ENCODE measurements around the gene TGFB3. TPM values are rescaled to one million over a fixed set of nuclear protein-coding genes. Genes with fewer than 3 reads are reported as not detected.
A peak's percentile ranks its signal among the peaks of the same experiment; 100 is the strongest.

Gene TGFB3
- total RNA-seq, 1 donor from 2014 or later: 3.9 TPM

GRCh38 chr14:76002383-76002782 lies 20.6 kb upstream of the TGFB3 start:
- Mint-ChIP-seq H3K4me1 (ENCODE audit: low read depth) (no peaks in the 10 kb centered on the region), H3K4me3 (ENCODE audit: low read depth) (no peak overlapping the region), H3K9me3 (peaks cover 14% of the 10 kb centered on the region), H3K27ac (no peak overlapping the region), H3K36me3 (ENCODE audit: low read depth) (peaks cover 13% of the 10 kb centered on the region), H3K27me3 (ENCODE audit: low read depth) (no peaks in the 10 kb centered on the region)
- no peak for DNase-seq (ENCODE audit: low spot score)
- intact Hi-C loops (cut with micrococcal nuclease): no loop called here

- H3K27ac Mint-ChIP-seq: no peak overlapping the region
- peaks cover 9% of the 10 kb centered on the region for H3K9me3 Mint-ChIP-seq
- H3K4me3 Mint-ChIP-seq (ENCODE audit: low read depth): no peak overlapping the region
- peaks cover 13% of the 10 kb centered on the region for H3K36me3 Mint-ChIP-seq (ENCODE audit: low read depth)
- H3K27me3 Mint-ChIP-seq (ENCODE audit: low read depth): no peaks in the 10 kb centered on the region
- DNase-seq (ENCODE audit: low spot score): no peak
- H3K4me1 Mint-ChIP-seq (ENCODE audit: low read depth): no peaks in the 10 kb centered on the region
- intact Hi-C loops (cut with micrococcal nuclease): no loop called here
These were observed 17.9 kb upstream of the TGFB3 start for GRCh38 chr14:75999511-76000190.

GRCh38 chr14:75996488-75996887 lies 14.7 kb upstream of the TGFB3 start:
- Mint-ChIP-seq H3K4me3 (ENCODE audit: low read depth) (no peak overlapping the region), H3K36me3 (ENCODE audit: low read depth) (peaks cover 6% of the 10 kb centered on the region), H3K27me3 (ENCODE audit: low read depth) (no peaks in the 10 kb centered on the region), H3K4me1 (ENCODE audit: low read depth) (peaks cover 9% of the 10 kb centered on the region), H3K9me3 (no peaks in the 10 kb centered on the region), H3K27ac (no peak overlapping the region)
- intact Hi-C loops (cut with micrococcal nuclease): no loop called here
- DNase-seq (ENCODE audit: low spot score): no peak

- H3K9me3 Mint-ChIP-seq: no peaks in the 10 kb centered on the region
- H3K27ac Mint-ChIP-seq: no peak overlapping the region
- no peaks in the 10 kb centered on the region for H3K36me3 Mint-ChIP-seq (ENCODE audit: low read depth)
- no peak overlapping the region for H3K4me3 Mint-ChIP-seq (ENCODE audit: low read depth)
- H3K27me3 Mint-ChIP-seq (ENCODE audit: low read depth): no peaks in the 10 kb centered on the region
- DNase-seq (ENCODE audit: low spot score): no peak
- intact Hi-C loops (cut with micrococcal nuclease): no loop called here
- H3K4me1 Mint-ChIP-seq (ENCODE audit: low read depth): peaks cover 9% of the 10 kb centered on the region
These were observed 13.7 kb upstream of the TGFB3 start for GRCh38 chr14:75995372-75996041.

- Mint-ChIP-seq H3K9me3 (no peaks in the 10 kb centered on the region), H3K4me3 (ENCODE audit: low read depth) (no peak overlapping the region)
- intact Hi-C loops (cut with micrococcal nuclease): no loop called here
These were observed 11.8 kb upstream of the TGFB3 start for GRCh38 chr14:75993567-75994041.

GRCh38 chr14:75991753-75992152 lies 10.0 kb upstream of the TGFB3 start:
- Mint-ChIP-seq H3K9me3 (no peaks in the 10 kb centered on the region), H3K27ac (no peak overlapping the region), H3K4me1 (ENCODE audit: low read depth) (peaks cover 9% of the 10 kb centered on the region), H3K27me3 (ENCODE audit: low read depth) (no peaks in the 10 kb centered on the region), H3K4me3 (ENCODE audit: low read depth) (no peak overlapping the region), H3K36me3 (ENCODE audit: low read depth) (no peaks in the 10 kb centered on the region)
- DNase-seq (ENCODE audit: low spot score): no peak
- intact Hi-C loops (cut with micrococcal nuclease): no loop called here

More at GRCh38 chr14:75993567-75994041, 11.8 kb upstream of the TGFB3 start:
- peaks cover 9% of the 10 kb centered on the region for H3K4me1 Mint-ChIP-seq (ENCODE audit: low read depth)
- H3K27ac Mint-ChIP-seq: no peak overlapping the region
- DNase-seq (ENCODE audit: low spot score): no peak
- no peaks in the 10 kb centered on the region for H3K36me3 Mint-ChIP-seq (ENCODE audit: low read depth)
- H3K27me3 Mint-ChIP-seq (ENCODE audit: low read depth): no peaks in the 10 kb centered on the region

- DNase-seq (ENCODE audit: low spot score): no peak
- Mint-ChIP-seq H3K36me3 (ENCODE audit: low read depth) (no peaks in the 10 kb centered on the region), H3K27ac (no peak overlapping the region), H3K27me3 (ENCODE audit: low read depth) (peaks cover 3% of the 10 kb centered on the region), H3K9me3 (no peaks in the 10 kb centered on the region), H3K4me1 (ENCODE audit: low read depth) (peaks cover 19% of the 10 kb centered on the region), H3K4me3 (ENCODE audit: low read depth) (no peak overlapping the region)
- intact Hi-C loops (cut with micrococcal nuclease): no loop called here
These were observed 8.5 kb upstream of the TGFB3 start for GRCh38 chr14:75990297-75990696.

GRCh38 chr14:75989134-75989533 lies 7.3 kb upstream of the TGFB3 start:
- Mint-ChIP-seq H3K4me1 (ENCODE audit: low read depth) (peaks cover 15% of the 10 kb centered on the region), H3K27ac (no peak overlapping the region), H3K27me3 (ENCODE audit: low read depth) (peaks cover 9% of the 10 kb centered on the region), H3K36me3 (ENCODE audit: low read depth) (no peaks in the 10 kb centered on the region), H3K4me3 (ENCODE audit: low read depth) (no peak overlapping the region), H3K9me3 (no peaks in the 10 kb centered on the region)
- DNase-seq (ENCODE audit: low spot score): no peak
- intact Hi-C loops (cut with micrococcal nuclease): loop anchor here (10.0 kb wide), 1 partner anchor 166 kb away; the partner anchor contains the start of gene GPATCH2L

GRCh38 chr14:75987201-75987970 lies 5.6 kb upstream of the TGFB3 start:
- Mint-ChIP-seq H3K36me3 (ENCODE audit: low read depth) (no peaks in the 10 kb centered on the region), H3K9me3 (no peaks in the 10 kb centered on the region), H3K27me3 (ENCODE audit: low read depth) (peaks cover 22% of the 10 kb centered on the region), H3K27ac (no peak overlapping the region), H3K4me3 (ENCODE audit: low read depth) (no peak overlapping the region), H3K4me1 (ENCODE audit: low read depth) (peaks cover 10% of the 10 kb centered on the region)
- no peak for DNase-seq (ENCODE audit: low spot score)
- intact Hi-C loops (cut with micrococcal nuclease): loop anchor here (10.0 kb wide), 1 partner anchor 167 kb away; the partner anchor contains the start of gene GPATCH2L

- intact Hi-C loops (cut with micrococcal nuclease): loop anchor here (10.0 kb wide), 1 partner anchor 168 kb away; the partner anchor contains the start of gene GPATCH2L
- no peaks in the 10 kb centered on the region for H3K36me3 Mint-ChIP-seq (ENCODE audit: low read depth)
- H3K4me3 Mint-ChIP-seq (ENCODE audit: low read depth): peak overlapping the region; percentile 84
- H3K4me1 Mint-ChIP-seq (ENCODE audit: low read depth): peaks cover 15% of the 10 kb centered on the region
- peaks cover 22% of the 10 kb centered on the region for H3K27me3 Mint-ChIP-seq (ENCODE audit: low read depth)
- peak overlapping the region; percentile 29 for H3K27ac Mint-ChIP-seq
- H3K9me3 Mint-ChIP-seq: no peaks in the 10 kb centered on the region
- no peak for DNase-seq (ENCODE audit: low spot score)
These were observed 4.6 kb upstream of the TGFB3 start for GRCh38 chr14:75986439-75986765.

GRCh38 chr14:75985618-75986438 lies 4.0 kb upstream of the TGFB3 start, which contains the start of gene IFT43:
Gene IFT43 (plus strand): TSS chr14:75985763. CDS start chr14:75985787, 24 bp downstream.
- Mint-ChIP-seq H3K36me3 (ENCODE audit: low read depth) (no peaks in the 10 kb centered on the region), H3K27me3 (ENCODE audit: low read depth) (peaks cover 22% of the 10 kb centered on the region), H3K4me1 (ENCODE audit: low read depth) (peaks cover 19% of the 10 kb centered on the region), H3K9me3 (no peaks in the 10 kb centered on the region), H3K27ac (peak within 1 kb of the TSS; percentile 62), H3K4me3 (ENCODE audit: low read depth) (peak within 1 kb of the TSS; percentile 84)
- peak; percentile 85 for DNase-seq (ENCODE audit: low spot score)
- intact Hi-C loops (cut with micrococcal nuclease): loop anchor here (10.0 kb wide), 1 partner anchor 169 kb away; the partner anchor contains the start of gene GPATCH2L

- H3K27ac Mint-ChIP-seq: no peak overlapping the region
- intact Hi-C loops (cut with micrococcal nuclease): loop anchor here (5.0 to 10.0 kb wide), 2 partner anchors 170 to 407 kb away; partner anchors contain the start of genes FLVCR2 and GPATCH2L
- no peaks in the 10 kb centered on the region for H3K36me3 Mint-ChIP-seq (ENCODE audit: low read depth)
- DNase-seq (ENCODE audit: low spot score): no peak
- H3K4me1 Mint-ChIP-seq (ENCODE audit: low read depth): peaks cover 22% of the 10 kb centered on the region
- peaks cover 22% of the 10 kb centered on the region for H3K27me3 Mint-ChIP-seq (ENCODE audit: low read depth)
- no peaks in the 10 kb centered on the region for H3K9me3 Mint-ChIP-seq
- no peak overlapping the region for H3K4me3 Mint-ChIP-seq (ENCODE audit: low read depth)
These were observed 2.9 kb upstream of the TGFB3 start for GRCh38 chr14:75984674-75985073.
